Measurements from ENCODE around the gene LPIN1. TPM values are rescaled to one million over a fixed set of nuclear protein-coding genes. Genes with fewer than 3 reads are reported as not detected.

Gene LPIN1
- polyA plus RNA-seq (ENCODE audit: insufficient read length), result 24.6 TPM

- DNase-seq (ENCODE audit: low read depth), result peak; percentile 49
These were observed at the start of gene LPIN1 for GRCh38 chr2:11746376-11746806. TSS of gene LPIN1 (plus strand) at chr2:11746632. CDS start at chr2:11765542, 18,910 bp downstream.

- no peak for DNase-seq (ENCODE audit: low read depth)
These were observed 49.7 kb upstream of the LPIN1 start for GRCh38 chr2:11696736-11697102.

GRCh38 chr2:11697103-11697871 is 49.1 kb upstream of the LPIN1 start:
- DNase-seq (ENCODE audit: low read depth), result no peak

- DNase-seq (ENCODE audit: low read depth), result no peak
These were observed 48.2 kb upstream of the LPIN1 start for GRCh38 chr2:11698009-11698922.

- DNase-seq (ENCODE audit: low read depth), result no peak
These were observed 46.5 kb upstream of the LPIN1 start for GRCh38 chr2:11699686-11700670.

GRCh38 chr2:11701206-11701605 is 45.2 kb upstream of the LPIN1 start:
- DNase-seq (ENCODE audit: low read depth), result no peak

- no peak for DNase-seq (ENCODE audit: low read depth)
These were observed 44.6 kb upstream of the LPIN1 start for GRCh38 chr2:11701751-11702301.

GRCh38 chr2:11702946-11703345 is 43.5 kb upstream of the LPIN1 start:
- no peak for DNase-seq (ENCODE audit: low read depth)

GRCh38 chr2:11703700-11704099 is 42.7 kb upstream of the LPIN1 start:
- DNase-seq (ENCODE audit: low read depth), result no peak

GRCh38 chr2:11705063-11705462 is 41.4 kb upstream of the LPIN1 start:
- DNase-seq (ENCODE audit: low read depth), result no peak

- no peak for DNase-seq (ENCODE audit: low read depth)
These were observed 40.7 kb upstream of the LPIN1 start for GRCh38 chr2:11705711-11706110.

GRCh38 chr2:11708106-11708505 is 38.3 kb upstream of the LPIN1 start:
- DNase-seq (ENCODE audit: low read depth), result no peak

- DNase-seq (ENCODE audit: low read depth), result no peak
These were observed 37.1 kb upstream of the LPIN1 start for GRCh38 chr2:11709293-11709692.

- DNase-seq (ENCODE audit: low read depth), result no peak
These were observed 36.2 kb upstream of the LPIN1 start for GRCh38 chr2:11710210-11710609.

- DNase-seq (ENCODE audit: low read depth), result no peak
These were observed 35.6 kb upstream of the LPIN1 start for GRCh38 chr2:11710632-11711353.

- DNase-seq (ENCODE audit: low read depth), result no peak
These were observed 35.1 kb upstream of the LPIN1 start for GRCh38 chr2:11711354-11711716.

GRCh38 chr2:11711751-11712150 is 34.7 kb upstream of the LPIN1 start:
- no peak for DNase-seq (ENCODE audit: low read depth)

GRCh38 chr2:11712866-11713265 is 33.6 kb upstream of the LPIN1 start:
- no peak for DNase-seq (ENCODE audit: low read depth)

- DNase-seq (ENCODE audit: low read depth), result no peak
These were observed 32.6 kb upstream of the LPIN1 start for GRCh38 chr2:11713815-11714214.

- no peak for DNase-seq (ENCODE audit: low read depth)
These were observed 30.3 kb upstream of the LPIN1 start for GRCh38 chr2:11715987-11716652.
